GM21825 (cell line): ENCODE measurements around the gene QRFP.

Source experiments
- ATAC-seq: cut with Tn5 transposase; IDR thresholded peaks from one replicate; pipeline ENCODE4 v1.9.1; 2021; ENCODE audit warnings: mild to moderate bottlenecking, moderate library complexity; ENCODE audit not compliant: unreplicated experiment

QRFP gene

DNA sequence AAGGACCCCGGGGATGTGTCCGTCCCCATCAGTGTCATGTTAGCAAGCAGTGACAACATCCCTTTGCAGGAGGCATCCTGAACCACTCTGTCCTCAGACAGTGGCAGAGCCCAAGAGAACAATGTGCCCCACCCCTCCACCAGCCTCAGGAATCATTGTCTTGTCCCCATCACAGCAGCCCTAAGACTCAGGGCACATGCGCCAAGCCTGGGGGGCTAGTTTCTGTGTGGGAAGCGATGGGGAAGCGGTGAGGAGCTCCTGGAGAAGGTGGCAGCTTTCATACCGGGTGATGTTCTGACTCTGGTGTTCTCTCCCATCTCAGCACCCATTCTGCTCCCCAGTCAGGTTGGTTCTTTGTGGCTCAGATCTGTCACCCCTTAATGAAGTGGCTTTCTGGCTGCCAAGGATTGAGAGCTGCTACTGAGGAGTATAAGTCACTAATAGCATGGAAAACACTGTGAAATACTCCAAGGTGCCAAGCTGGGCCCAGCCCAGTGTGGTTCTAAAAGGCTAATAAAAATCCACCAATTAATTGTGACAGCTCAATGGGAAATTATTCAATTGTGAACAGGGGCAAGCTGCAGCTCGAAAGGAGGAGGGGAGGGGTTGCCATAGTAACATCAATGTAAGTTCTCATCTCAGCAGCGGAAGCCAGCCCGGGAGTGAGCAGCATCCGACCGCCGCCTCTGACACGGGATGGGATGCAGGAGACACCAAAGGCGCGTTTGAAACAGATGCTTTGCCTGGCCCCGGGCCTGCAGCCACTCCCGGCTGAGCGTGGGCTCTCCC lies 4.7 kb downstream of the QRFP start:
- no peak for ATAC-seq

DNA sequence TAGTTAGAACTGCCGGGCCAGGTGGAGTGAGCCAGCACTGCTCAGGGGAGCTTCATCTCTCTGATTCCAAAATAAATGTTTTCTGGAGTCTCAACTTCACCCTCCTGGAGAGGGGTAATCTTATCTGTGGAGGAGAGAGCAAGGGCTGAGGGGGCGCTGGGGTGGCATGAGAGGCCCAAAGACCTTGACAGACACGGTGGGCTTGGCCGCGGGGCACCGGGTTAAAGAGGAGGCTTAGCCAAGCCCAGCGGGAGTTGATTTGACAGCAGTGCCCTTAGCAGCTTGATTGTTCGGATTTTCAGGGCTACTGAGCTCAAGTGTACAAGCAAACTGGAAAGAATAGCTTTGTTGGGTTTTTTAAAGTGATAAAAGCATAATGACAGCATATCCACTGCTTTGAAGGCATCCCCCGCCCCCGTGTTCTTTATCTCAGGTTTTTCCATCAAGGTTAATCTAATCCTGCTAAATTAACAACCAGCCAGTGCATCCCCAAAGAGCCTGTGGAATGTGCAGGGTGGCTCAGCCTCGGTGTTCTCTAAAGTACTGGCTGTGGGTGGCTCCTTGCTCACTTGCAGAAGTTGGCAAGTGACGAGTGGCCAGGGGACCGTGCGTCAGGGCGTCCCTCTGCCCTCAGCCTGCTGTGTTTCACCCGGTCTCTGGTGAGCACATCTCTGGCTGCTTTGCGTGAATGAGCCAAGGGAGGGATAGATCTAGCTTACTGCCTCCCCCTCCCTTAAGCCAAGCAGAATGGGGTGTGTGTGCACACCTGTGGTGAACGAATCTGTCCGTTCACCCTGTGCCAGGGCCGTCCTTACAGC lies 5.5 kb downstream of the QRFP start:
- ATAC-seq = no peak

DNA sequence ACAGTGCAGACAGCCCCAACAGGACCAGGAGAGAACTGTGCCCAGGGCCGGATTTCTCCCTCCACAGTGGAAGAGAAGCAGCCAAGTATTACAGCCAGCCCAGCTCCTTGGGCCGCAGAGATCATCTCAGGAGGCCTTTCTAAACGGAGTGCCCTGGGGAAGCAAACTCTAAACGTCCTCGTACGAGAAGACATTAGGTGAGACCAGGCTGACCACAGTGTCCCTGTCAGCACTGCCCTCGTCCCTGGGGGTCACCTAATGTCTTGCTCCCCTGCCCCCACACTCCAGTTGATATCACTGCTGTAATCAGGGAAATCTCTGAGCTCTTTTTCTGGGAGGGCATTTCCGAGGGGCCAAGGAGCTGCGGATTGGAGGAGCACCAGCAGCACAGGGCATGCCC lies 6.5 kb downstream of the QRFP start:
- no peak for ATAC-seq

DNA sequence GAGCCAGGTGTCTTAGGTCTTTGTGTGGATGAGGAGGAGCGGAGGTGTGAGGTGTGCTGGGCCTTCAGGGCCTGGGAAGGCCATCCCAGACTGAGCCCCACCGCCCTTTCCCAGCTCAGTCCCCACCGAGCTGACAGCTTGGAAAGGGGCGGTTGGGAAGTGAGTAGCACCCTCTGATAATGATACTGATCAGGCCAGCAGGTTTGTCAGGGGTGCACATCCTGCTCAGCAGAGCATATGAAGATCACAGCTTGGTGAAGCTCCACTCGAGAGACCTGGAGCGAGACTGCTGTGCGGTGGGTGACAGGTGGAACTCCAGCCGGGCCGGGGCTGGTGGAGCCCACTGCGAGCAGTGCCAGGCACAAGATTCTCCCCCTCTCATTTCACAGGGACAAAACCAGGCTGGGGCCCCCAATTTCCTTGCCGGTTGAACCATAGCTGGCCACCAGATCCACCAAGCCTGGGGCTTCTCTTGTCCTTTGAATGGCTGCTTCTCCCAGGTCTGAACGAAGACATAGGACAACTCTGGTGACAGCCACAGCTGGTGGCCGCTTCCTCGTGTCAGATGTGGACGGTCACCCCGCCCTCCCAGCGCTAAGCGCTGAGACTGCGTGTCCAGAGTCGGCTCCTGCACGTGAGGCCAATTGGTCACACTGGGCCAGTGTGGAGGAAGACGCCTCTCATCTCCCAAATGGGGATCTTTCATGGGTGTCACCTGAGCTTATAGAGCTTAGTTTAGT lies 8.3 kb downstream of the QRFP start:
- no peak for ATAC-seq

DNA sequence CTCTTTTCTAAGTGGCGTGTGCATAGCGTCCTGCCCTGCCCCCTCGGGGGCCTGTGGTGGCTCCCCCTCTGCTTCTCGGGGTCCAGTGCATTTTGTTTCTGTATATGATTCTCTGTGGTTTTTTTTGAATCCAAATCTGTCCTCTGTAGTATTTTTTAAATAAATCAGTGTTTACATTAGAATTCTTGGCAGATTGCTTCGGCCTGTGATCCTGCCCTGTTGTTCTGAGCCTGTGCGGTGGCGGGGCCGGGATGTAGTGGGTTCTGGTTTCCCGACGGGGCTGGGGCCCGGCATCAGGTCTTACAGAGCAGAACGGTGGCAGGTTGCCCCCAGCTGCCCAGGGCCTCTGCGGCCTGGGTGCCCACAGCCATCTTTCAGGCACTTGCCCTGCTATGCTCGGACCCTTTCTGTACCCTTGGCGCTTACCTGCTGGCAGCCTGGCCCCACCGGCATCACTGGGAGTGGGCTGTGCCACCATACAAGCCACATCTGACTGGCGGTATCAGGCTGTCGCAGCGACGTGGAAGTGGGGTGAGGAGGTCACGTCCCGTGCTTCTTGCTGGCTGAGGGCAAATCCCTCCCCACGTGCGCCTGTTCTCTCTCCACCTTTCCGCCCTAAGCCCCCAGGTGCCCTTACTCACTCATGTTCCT lies 9.0 kb downstream of the QRFP start:
- no peak for ATAC-seq

DNA sequence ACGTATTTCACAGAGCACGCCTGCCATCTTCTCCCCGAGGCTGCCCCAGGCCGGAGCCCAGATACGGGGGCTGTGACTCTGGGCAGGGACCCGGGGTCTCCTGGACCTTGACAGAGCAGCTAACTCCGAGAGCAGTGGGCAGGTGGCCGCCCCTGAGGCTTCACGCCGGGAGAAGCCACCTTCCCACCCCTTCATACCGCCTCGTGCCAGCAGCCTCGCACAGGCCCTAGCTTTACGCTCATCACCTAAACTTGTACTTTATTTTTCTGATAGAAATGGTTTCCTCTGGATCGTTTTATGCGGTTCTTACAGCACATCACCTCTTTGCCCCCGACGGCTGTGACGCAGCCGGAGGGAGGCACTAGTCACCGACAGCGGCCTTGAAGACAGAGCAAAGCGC lies 9.6 kb downstream of the QRFP start:
- ATAC-seq = no peak

DNA sequence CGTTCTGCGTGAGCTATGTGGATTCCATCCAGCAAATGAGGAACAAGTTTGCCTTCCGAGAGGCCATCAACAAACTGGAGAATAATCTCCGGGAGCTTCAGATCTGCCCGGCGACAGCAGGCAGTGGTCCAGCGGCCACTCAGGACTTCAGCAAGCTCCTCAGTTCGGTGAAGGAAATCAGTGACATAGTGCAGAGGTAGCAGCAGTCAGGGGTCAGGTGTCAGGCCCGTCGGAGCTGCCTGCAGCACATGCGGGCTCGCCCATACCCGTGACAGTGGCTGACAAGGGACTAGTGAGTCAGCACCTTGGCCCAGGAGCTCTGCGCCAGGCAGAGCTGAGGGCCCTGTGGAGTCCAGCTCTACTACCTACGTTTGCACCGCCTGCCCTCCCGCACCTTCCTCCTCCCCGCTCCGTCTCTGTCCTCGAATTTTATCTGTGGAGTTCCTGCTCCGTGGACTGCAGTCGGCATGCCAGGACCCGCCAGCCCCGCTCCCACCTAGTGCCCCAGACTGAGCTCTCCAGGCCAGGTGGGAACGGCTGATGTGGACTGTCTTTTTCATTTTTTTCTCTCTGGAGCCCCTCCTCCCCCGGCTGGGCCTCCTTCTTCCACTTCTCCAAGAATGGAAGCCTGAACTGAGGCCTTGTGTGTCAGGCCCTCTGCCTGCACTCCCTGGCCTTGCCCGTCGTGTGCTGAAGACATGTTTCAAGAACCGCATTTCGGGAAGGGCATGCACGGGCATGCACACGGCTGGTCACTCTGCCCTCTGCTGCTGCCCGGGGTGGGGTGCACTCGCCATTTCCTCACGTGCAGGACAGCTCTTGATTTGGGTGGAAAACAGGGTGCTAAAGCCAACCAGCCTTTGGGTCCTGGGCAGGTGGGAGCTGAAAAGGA lies 10.9 kb downstream of the QRFP start:
- ATAC-seq = no peak

DNA sequence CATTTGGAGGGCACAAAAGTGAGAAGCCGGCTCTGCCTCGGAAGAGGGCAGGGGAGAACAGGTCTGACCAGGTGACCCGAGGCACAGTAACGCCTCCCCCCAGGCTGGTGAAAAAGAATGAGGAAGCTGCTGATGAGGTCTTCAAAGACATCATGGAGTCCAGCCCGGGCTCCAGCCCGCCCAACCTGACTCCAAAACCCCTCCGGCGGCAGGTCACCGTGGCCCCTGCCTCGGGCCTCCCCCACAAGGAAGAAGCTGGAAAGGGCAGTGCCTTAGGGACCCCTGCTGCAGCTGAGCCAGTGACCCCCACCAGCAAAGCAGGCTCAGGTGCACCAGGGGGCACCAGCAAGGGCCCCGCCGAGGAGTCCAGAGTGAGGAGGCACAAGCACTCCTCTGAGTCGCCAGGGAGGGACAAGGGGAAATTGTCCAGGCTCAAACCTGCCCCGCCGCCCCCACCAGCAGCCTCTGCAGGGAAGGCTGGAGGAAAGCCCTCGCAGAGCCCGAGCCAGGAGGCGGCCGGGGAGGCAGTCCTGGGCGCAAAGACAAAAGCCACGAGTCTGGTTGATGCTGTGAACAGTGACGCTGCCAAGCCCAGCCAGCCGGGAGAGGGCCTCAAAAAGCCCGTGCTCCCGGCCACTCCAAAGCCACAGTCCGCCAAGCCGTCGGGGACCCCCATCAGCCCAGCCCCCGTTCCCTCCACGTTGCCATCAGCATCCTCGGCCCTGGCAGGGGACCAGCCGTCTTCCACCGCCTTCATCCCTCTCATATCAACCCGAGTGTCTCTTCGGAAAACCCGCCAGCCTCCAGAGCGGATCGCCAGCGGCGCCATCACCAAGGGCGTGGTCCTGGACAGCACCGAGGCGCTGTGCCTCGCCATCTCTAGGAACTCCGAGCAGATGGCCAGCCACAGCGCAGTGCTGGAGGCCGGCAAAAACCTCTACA lies 11.8 kb downstream of the QRFP start:
- no peak for ATAC-seq

DNA sequence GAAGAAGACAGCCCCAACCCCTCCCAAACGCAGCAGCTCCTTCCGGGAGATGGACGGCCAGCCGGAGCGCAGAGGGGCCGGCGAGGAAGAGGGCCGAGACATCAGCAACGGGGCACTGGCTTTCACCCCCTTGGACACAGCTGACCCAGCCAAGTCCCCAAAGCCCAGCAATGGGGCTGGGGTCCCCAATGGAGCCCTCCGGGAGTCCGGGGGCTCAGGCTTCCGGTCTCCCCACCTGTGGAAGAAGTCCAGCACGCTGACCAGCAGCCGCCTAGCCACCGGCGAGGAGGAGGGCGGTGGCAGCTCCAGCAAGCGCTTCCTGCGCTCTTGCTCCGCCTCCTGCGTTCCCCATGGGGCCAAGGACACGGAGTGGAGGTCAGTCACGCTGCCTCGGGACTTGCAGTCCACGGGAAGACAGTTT lies 12.5 kb downstream of the QRFP start:
- ATAC-seq = no peak

DNA sequence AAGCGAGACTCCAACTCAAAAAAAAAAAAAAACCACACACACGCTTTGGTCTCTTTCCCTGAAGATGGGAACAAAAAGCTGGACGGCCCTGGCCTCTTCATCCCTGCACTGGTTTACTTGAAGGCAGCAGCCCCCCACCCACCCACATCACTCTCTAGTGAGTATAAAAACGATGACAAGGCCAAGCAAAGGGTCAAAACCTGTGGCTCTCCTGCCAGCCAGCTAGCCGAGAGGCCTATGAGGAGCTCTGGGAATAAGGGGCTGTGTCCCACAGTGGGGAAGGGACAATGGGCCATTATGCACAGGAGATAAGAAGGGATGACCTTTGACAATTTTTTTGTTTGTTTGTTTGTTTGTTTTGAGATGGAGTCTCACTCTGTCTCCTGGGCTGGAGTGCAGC lies 13.1 kb downstream of the QRFP start:
- no peak for ATAC-seq

DNA sequence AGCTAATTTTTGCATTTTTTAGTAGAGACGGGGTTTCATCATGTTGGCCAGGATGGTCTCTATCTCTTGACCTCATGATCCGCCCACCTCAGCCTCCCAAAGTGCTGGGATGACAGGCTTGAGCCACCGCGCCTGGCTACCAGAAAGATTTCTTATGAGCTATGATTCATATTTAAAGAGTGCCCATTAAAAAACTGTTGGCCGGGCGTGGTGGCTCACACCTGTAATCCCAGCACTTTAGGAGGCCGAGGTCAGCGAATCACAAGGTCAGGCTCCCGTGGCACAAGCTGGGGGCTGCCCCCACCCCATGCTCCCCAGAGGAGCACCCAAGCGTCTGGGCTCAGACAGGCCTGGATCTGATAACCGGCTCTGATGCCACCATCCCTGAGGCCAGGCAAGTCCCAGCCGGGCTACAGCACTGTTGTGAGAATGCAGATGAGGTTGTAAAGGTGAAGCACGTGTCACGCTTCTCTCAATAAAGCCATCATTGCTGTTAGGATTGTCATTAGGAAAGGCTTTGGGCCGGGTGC lies 13.9 kb downstream of the QRFP start:
- no peak for ATAC-seq

DNA sequence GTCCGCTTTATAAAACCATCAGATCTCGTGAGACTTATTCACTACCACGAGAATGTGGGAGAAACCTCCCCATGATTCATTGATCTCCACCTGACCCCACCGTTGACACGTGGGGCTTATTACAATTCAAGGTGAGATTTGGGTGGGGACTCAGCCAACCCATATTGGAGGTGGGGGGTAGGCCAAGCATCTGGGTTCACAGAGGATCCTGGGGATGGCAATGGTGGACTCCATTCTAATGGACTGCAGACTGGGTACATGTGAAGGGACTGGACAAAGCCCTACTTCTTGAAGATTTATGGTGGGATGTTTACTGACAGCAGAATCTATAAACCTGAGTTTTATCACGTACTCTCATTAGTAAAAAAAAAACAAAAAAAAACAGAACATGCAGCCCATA lies 15.1 kb downstream of the QRFP start:
- no peak for ATAC-seq

DNA sequence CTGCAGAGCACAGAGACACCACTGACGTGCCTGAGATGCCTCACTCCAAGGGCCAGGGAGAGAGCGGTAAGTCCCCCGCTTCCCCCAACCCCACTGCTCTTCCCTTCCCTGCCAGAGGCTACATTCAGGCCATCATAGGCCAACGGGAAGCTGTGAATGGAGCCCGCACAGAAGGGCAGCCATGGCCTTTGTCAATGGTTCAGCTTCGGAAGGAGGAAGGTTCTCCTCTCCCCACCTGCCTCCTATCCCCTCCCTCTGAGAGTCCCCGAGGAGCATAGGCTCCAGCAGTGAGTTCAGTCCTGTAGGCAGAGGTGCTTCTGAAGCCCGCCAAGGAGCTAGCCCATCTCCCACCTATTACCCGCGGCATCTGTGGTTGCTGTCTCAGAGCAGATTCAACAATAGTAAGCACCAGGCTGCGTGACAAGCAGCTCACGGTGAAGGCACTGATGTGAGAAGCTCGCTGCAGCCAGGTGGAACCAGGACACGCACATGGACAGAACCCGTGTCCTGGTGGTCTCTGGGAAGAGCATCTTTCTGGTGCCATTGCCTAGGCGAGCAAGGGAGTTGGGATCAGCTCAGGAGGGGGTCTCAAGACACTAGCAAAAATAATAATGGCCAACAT lies 15.9 kb downstream of the QRFP start:
- no peak for ATAC-seq

DNA sequence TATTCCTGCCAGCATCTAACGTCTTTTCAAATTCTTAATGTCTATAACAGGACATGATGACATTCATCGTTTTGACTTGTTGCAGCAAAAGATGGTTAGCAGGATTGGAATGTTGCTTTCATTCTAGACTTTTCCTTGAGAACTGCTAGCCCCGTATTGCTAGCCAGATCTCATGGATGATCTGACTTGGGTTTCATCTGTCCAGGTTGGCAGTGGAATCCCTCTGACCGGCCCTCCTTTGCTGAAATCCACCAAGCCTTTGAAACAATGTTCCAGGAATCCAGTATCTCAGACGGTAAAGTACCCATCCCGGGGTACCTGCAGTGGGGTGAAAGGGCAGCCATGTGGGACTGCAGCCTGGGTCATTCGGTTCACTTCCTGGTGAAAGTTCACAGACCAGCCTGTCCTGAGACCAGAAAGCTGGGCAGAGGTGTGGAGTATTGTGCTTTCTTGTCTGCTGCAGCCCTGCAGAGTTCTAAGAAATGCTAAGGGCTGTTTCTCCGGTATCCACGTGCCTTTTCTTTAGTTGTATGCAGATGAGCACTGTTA lies 16.7 kb downstream of the QRFP start:
- no peak for ATAC-seq

DNA sequence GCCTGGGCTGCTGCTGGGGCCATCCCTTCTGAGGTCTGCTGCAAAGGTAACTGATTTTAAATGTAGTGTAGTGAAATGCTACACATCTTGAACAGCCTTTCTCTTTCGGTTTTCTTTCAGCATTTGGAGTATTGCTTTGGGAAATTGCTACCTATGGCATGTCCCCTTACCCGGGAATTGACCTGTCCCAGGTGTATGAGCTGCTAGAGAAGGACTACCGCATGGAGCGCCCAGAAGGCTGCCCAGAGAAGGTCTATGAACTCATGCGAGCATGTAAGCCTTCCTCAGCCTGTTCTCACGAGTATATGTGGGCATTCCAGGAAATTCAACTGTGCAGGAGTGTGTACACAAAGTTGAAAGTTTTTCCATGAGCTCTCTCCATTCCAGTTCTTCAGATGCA lies 18.3 kb downstream of the QRFP start:
- ATAC-seq = no peak

DNA sequence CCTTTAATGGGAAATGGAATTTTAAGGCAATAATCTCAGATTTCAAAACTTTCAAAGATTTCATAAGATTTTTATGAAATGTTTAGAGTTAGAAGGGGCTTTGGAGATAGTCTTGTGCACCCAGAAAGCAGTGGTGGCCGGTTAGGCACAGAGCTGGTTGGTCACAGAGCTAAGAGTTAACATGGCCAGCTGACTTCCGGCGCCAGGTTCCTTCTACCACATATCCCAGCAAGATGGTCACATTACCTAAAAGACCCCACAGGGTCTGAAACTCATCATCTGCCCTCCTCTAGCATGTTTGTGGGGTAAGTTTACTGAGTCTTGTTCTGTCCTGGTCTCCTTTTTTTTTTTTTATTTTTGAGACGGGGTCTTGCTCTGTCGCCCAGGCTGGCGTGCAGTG lies 19.3 kb downstream of the QRFP start:
- ATAC-seq = no peak

DNA sequence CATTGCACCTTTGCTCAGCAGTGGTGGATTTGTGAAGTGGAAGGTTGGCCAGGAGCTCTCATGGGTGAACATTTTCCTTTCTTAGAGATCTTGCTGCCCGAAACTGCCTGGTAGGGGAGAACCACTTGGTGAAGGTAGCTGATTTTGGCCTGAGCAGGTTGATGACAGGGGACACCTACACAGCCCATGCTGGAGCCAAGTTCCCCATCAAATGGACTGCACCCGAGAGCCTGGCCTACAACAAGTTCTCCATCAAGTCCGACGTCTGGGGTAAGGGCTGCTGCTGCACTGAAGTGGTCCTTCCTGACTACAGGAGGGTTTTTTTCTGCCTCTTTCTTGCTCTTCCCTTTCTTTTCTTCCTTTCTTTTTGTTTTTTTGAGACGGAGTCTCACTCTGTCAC lies 21.8 kb downstream of the QRFP start:
- ATAC-seq = no peak

DNA sequence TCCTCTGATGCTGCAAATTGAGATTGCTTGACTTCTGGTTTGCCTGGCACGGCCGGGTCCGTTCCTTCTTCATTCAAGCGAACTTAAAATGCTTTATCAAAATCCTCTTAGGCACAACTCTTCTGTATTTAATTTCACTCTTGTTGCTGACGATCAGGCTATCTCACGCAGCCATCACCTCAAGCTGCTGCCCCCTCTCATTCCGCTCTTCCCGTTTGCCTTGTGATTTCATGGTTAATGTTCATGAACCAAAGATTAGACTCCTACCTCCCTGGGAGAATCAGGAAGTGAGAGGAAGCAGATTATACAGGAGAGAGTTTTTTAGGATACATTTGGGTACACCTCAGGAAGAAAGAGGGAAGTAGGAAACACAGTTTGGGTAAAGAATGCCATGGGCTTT lies 22.6 kb downstream of the QRFP start:
- ATAC-seq = no peak
